H9 (cell line): ENCODE measurements around the gene FAM120A. TPM values are rescaled to one million over a fixed set of nuclear protein-coding genes. Genes with fewer than 3 reads are reported as not detected.

Experiments
- DNase-seq: peaks from one replicate; pipeline ENCODE4 v3.0.0-alpha.2; 2017
- H2AFZ ChIP-seq: one replicate; pipeline ENCODE4 v1.6.1; 2013; ENCODE audit warnings: mild to moderate bottlenecking, low read length, control low read depth, moderate library complexity
- H2AK5ac ChIP-seq: 2 replicates; pipeline ENCODE4 v1.6.1; 2013; ENCODE audit warnings: low read length, control low read depth, mixed read lengths; ENCODE audit not compliant: insufficient read length
- H2BK120ac ChIP-seq: one replicate; pipeline ENCODE4 v1.6.1; 2013; ENCODE audit warnings: low read depth, mild to moderate bottlenecking, low read length, control low read depth, inconsistent platforms; ENCODE audit not compliant: poor library complexity, severe bottlenecking
- H2BK12ac ChIP-seq: 2 replicates; pipeline ENCODE4 v1.6.1; 2013; ENCODE audit warnings: low read length, control low read depth, mixed read lengths, low read depth; ENCODE audit not compliant: insufficient read length
- H2BK15ac ChIP-seq: 2 replicates; pipeline ENCODE4 v1.6.1; 2013; ENCODE audit warnings: low read depth, low read length, control low read depth
- H2BK20ac ChIP-seq: one replicate; pipeline ENCODE4 v1.6.1; 2013; ENCODE audit warnings: low read depth, mild to moderate bottlenecking, low read length, control low read depth, inconsistent platforms; ENCODE audit not compliant: poor library complexity, severe bottlenecking
- H2BK5ac ChIP-seq: 2 replicates; pipeline ENCODE4 v1.6.1; 2013; ENCODE audit warnings: low read length, control low read depth, mixed read lengths; ENCODE audit not compliant: insufficient read length
- H3K14ac ChIP-seq: 2 replicates; pipeline ENCODE4 v1.6.1; 2013; ENCODE audit warnings: low read length, control low read depth; ENCODE audit not compliant: insufficient read depth
- H3K18ac ChIP-seq: 2 replicates; pipeline ENCODE4 v1.6.1; 2013; ENCODE audit warnings: low read depth, mild to moderate bottlenecking, mixed read lengths, low read length, control low read depth; ENCODE audit not compliant: insufficient read length
- H3K23ac ChIP-seq: 2 replicates; pipeline ENCODE4 v1.6.1; 2013; ENCODE audit warnings: low read length, control low read depth, mixed read lengths, low read depth; ENCODE audit not compliant: insufficient read length
- H3K23me2 ChIP-seq: 2 replicates; pipeline ENCODE4 v1.6.1; 2013; ENCODE audit warnings: low read depth, mild to moderate bottlenecking, mixed read lengths, low read length, control low read depth; ENCODE audit not compliant: insufficient read length, poor library complexity, severe bottlenecking
- H3K27ac ChIP-seq: 2 replicates; pipeline ENCODE4 v1.5.1; 2013; ENCODE audit warnings: low read length, control low read depth, mixed read lengths, low read depth; ENCODE audit not compliant: insufficient read length
- H3K27me3 ChIP-seq: 2 replicates; pipeline ENCODE4 v1.6.1; 2013; ENCODE audit warnings: low read length, control low read depth, inconsistent platforms; ENCODE audit not compliant: insufficient read depth
- H3K4ac ChIP-seq: 2 replicates; pipeline ENCODE4 v1.6.1; 2013; ENCODE audit warnings: low read depth, mild to moderate bottlenecking, control low read depth, inconsistent platforms, low read length, moderate library complexity
- H3K4me1 ChIP-seq: 2 replicates; pipeline ENCODE4 v1.6.1; 2013; ENCODE audit warnings: low read length, control low read depth, inconsistent platforms; ENCODE audit not compliant: insufficient read depth
- H3K4me2 ChIP-seq: 2 replicates; pipeline ENCODE4 v1.6.1; 2013; ENCODE audit warnings: low read length, control low read depth, mixed read lengths; ENCODE audit not compliant: insufficient read length, insufficient read depth
- H3K56ac ChIP-seq: 2 replicates; pipeline ENCODE4 v1.6.1; 2013; ENCODE audit warnings: low read depth, mild to moderate bottlenecking, mixed read lengths, low read length, control low read depth; ENCODE audit not compliant: insufficient read length
- H3K79me1 ChIP-seq: 2 replicates; pipeline ENCODE4 v1.6.1; 2013; ENCODE audit warnings: low read depth, mild to moderate bottlenecking, moderate library complexity, low read length, control low read depth, inconsistent platforms; ENCODE audit not compliant: insufficient read depth, poor library complexity, severe bottlenecking
- H3K79me2 ChIP-seq: 2 replicates; pipeline ENCODE4 v1.6.1; 2013; ENCODE audit warnings: low read length, control low read depth, inconsistent platforms; ENCODE audit not compliant: insufficient read depth
- H3K9ac ChIP-seq: 2 replicates; pipeline ENCODE4 v1.6.1; 2013; ENCODE audit warnings: low read length, control low read depth, mixed read lengths; ENCODE audit not compliant: insufficient read length; ENCODE audit errors: extremely low read depth
- H3K9me3 ChIP-seq: one replicate; pipeline ENCODE4 v1.6.1; 2013; ENCODE audit warnings: low read depth, low read length, inconsistent platforms; ENCODE audit not compliant: control insufficient read depth
- H3T11ph ChIP-seq: one replicate; pipeline ENCODE4 v1.6.1; 2013; ENCODE audit warnings: mild to moderate bottlenecking, low read length, control low read depth, inconsistent platforms
- H4K20me1 ChIP-seq: one replicate; pipeline ENCODE4 v1.6.1; 2013; ENCODE audit not compliant: control insufficient read depth, insufficient read length, insufficient read depth
- H4K5ac ChIP-seq: 2 replicates; pipeline ENCODE4 v1.6.1; 2013; ENCODE audit warnings: low read depth, mild to moderate bottlenecking, mixed read lengths, low read length, control low read depth; ENCODE audit not compliant: insufficient read length
- H4K8ac ChIP-seq: replicated peaks from 2 replicates; pipeline ENCODE4 v1.6.1; 2013; ENCODE audit warnings: low read length, control low read depth, mixed read lengths, low read depth; ENCODE audit not compliant: insufficient read length
- H4K91ac ChIP-seq: 2 replicates; pipeline ENCODE4 v1.6.1; 2013; ENCODE audit warnings: low read depth, mild to moderate bottlenecking, moderate library complexity, mixed read lengths, low read length, control low read depth; ENCODE audit not compliant: insufficient read length
- H3K27ac Mint-ChIP-seq, 3 experiments: 2 replicates in 2 of 3; 3 replicates in 1 of 3; pipeline ENCODE4 v1.8.0; 2020 to 2021; ENCODE audit warnings: mixed read lengths in 3 of 3, mild to moderate bottlenecking in 1 of 3, moderate library complexity in 1 of 3
- H3K27me3 Mint-ChIP-seq: 2 replicates; pipeline ENCODE4 v1.8.0; 2021; ENCODE audit warnings: low read depth, mild to moderate bottlenecking, moderate library complexity, mixed read lengths
- H3K36me3 Mint-ChIP-seq, 3 experiments: 2 replicates in 2 of 3; 3 replicates in 1 of 3; pipeline ENCODE4 v1.8.0; 2020 to 2021; ENCODE audit warnings: low read depth in 3 of 3, mixed read lengths in 3 of 3; ENCODE audit not compliant: insufficient read depth in 1 of 3
- H3K4me1 Mint-ChIP-seq, 2 experiments: 2 replicates each; pipeline ENCODE4 v1.8.0; 2020; ENCODE audit warnings: mixed read lengths in 2 of 2
- H3K4me3 Mint-ChIP-seq, 2 experiments: 2 replicates in 1 of 2; 3 replicates in 1 of 2; pipeline ENCODE4 v1.8.0; 2020 to 2021; ENCODE audit warnings: mild to moderate bottlenecking in 2 of 2, mixed read lengths in 2 of 2, moderate library complexity in 1 of 2
- H3K9me3 Mint-ChIP-seq, 2 experiments: 2 replicates in 1 of 2; 3 replicates in 1 of 2; pipeline ENCODE4 v1.8.0; 2020; ENCODE audit warnings: mild to moderate bottlenecking in 2 of 2, mixed read lengths in 2 of 2, moderate library complexity in 1 of 2
- WGBS: extraction: QIAGEN DNeasy Blood & Tissue Kit; methylation state at CpG from one replicate; pipeline ENCODE4 v1.1.7; 2013; ENCODE audit warnings: missing lambda C conversion rate, low lambda C conversion rate, mixed read lengths; ENCODE audit not compliant: insufficient read length; ENCODE audit errors: extremely low coverage; 5-methylcytosine and 5-hydroxymethylcytosine counted together
- total RNA-seq: library from RNA; stranded (reverse); gene quantifications from 2 replicates; pipeline ENCODE4 v1.2.1, GENCODE V29; 2021
- TF ChIP-seq, protein P1 (sequence below): fragments of 200-600 bp; sonication (generic); conservative IDR thresholded peaks from 3 replicates; pipeline ENCODE4 v1.8.0; 2021; ENCODE audit warnings: antibody characterized with exemption, mild to moderate bottlenecking

FAM120A gene
- total RNA-seq, 1 experiment from 2014 or later, result 57.7 TPM

DNA sequence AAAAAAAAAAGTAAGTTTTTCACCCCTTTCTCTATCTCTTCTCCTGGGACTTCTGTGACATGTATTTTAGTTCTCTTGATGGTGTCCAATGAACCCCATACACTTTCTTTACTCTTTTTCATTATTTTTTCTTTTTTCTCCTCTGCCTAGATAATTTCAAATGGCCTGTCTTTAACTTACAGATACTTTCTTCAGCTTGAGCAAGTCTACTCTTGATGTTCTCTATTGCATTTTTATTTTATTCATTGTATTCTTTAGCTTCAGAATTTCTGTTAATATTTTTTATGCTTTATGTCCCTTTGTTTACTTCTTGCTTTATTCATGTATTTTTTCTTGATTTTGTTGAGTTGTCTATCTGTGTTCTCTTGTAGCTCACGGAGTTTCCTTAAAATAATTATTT lies 32.5 kb upstream of the FAM120A start:
- Histone ChIP-seq H3K23ac (no peak overlapping the region), H3T11ph (no peak overlapping the region), H2AFZ (no peak overlapping the region), H3K4me1 (no peaks in the 10 kb centered on the region), H3K79me2 (no peaks in the 10 kb centered on the region), H4K8ac (no peak overlapping the region), H3K4ac (no peak overlapping the region), H3K27ac (no peak overlapping the region), H3K79me1 (no peaks in the 10 kb centered on the region), H2AK5ac (no peak overlapping the region), H4K91ac (no peak overlapping the region), H4K5ac (no peak overlapping the region), H2BK12ac (no peak overlapping the region), H2BK20ac (no peak overlapping the region), H2BK15ac (no peak overlapping the region), H3K18ac (no peak overlapping the region), H3K23me2 (no peaks in the 10 kb centered on the region), H2BK120ac (no peak overlapping the region), H3K4me2 (no peak overlapping the region), H3K56ac (no peak overlapping the region), H3K9ac (no peak overlapping the region), H3K14ac (no peak overlapping the region), H3K9me3 (no peaks in the 10 kb centered on the region), H3K27me3 (no peaks in the 10 kb centered on the region), H2BK5ac (no peak overlapping the region), H4K20me1 (no peaks in the 10 kb centered on the region)
- H3K27ac Mint-ChIP-seq, result no peak overlapping the region
- no peak for DNase-seq
- peaks cover 0 to 12% (median 9%) of the 10 kb centered on the region in 3 experiments; a peak in 5 of 7 replicates for H3K36me3 Mint-ChIP-seq
- H3K9me3 Mint-ChIP-seq, result peaks cover 14 to 19% of the 10 kb centered on the region in 2 experiments
- H3K4me3 Mint-ChIP-seq, result no peak overlapping the region
- WGBS, result no CpG with 5 or more reads among the region's 1 CpG
- H3K4me1 Mint-ChIP-seq, result peaks cover 0 to 6% of the 10 kb centered on the region in 2 experiments; a peak in 2 of 4 replicates
- H3K27me3 Mint-ChIP-seq, result no peaks in the 10 kb centered on the region; the same call in 1 of the 2 replicates
- TF ChIP-seq, protein P1, sequence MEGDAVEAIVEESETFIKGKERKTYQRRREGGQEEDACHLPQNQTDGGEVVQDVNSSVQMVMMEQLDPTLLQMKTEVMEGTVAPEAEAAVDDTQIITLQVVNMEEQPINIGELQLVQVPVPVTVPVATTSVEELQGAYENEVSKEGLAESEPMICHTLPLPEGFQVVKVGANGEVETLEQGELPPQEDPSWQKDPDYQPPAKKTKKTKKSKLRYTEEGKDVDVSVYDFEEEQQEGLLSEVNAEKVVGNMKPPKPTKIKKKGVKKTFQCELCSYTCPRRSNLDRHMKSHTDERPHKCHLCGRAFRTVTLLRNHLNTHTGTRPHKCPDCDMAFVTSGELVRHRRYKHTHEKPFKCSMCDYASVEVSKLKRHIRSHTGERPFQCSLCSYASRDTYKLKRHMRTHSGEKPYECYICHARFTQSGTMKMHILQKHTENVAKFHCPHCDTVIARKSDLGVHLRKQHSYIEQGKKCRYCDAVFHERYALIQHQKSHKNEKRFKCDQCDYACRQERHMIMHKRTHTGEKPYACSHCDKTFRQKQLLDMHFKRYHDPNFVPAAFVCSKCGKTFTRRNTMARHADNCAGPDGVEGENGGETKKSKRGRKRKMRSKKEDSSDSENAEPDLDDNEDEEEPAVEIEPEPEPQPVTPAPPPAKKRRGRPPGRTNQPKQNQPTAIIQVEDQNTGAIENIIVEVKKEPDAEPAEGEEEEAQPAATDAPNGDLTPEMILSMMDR, result no peak
